IMR-90 (cell line): ENCODE data around the gene ARF3. TPM values are rescaled to one million over a fixed set of nuclear protein-coding genes. Genes with fewer than 3 reads are reported as not detected.
A peak's percentile ranks its signal among the peaks of the same experiment; 100 is the strongest.

Experiments used
- ATAC-seq: fragments of 200-7000 bp; cut with Tn5 transposase; 2 replicates; pipeline ENCODE4 v1.9.1; 2020; ENCODE audit warnings: low read depth, mild to moderate bottlenecking, moderate library complexity
- BruUV-seq: library from RNA; stranded (reverse); fragments of 400-500 nt; replicated peaks from 2 replicates; lab custom pipeline; 2021; lab: Mats Ljungman, UMichigan
- CTCF ChIA-PET: fragments of 300-600 bp; formaldehyde crosslinking; extraction: SDS; loops from one replicate; lab custom pipeline; 2021; ENCODE audit warnings: antibody characterized with exemption; lab: Yijun Ruan, JAX
- POLR2A ChIA-PET: fragments of 300-600 bp; sonication (Branson Sonifier 250); formaldehyde crosslinking; loops from one replicate; lab custom pipeline; 2022; ENCODE audit warnings: antibody characterized with exemption; ENCODE audit not compliant: unreplicated experiment; lab: Charles Lee
- DNase-seq: peaks from one replicate; pipeline ENCODE4 v3.0.0; 2013
- H2AFZ ChIP-seq: replicated peaks from 2 replicates; pipeline ENCODE3; 2013; ENCODE audit warnings: low read length, mild to moderate bottlenecking; ENCODE audit not compliant: poor library complexity
- H2AK5ac ChIP-seq: 2 replicates; pipeline ENCODE4 v1.6.1; 2013; ENCODE audit warnings: low read depth, low read length, inconsistent platforms
- H2AK9ac ChIP-seq: replicated peaks from 2 replicates; pipeline ENCODE3; 2013; ENCODE audit warnings: mild to moderate bottlenecking, low read depth, low read length, moderate library complexity; ENCODE audit not compliant: poor library complexity
- H2BK120ac ChIP-seq: 2 replicates; pipeline ENCODE4 v1.6.1; 2013; ENCODE audit warnings: low read depth, low read length, inconsistent platforms
- H2BK15ac ChIP-seq: 3 replicates; pipeline ENCODE4 v1.6.1; 2013; ENCODE audit warnings: low read depth, low read length, inconsistent platforms
- H2BK20ac ChIP-seq: 2 replicates; pipeline ENCODE4 v1.6.1; 2013; ENCODE audit warnings: low read depth, mild to moderate bottlenecking, inconsistent platforms, low read length, moderate library complexity
- H2BK5ac ChIP-seq: 2 replicates; pipeline ENCODE4 v1.6.1; 2013; ENCODE audit warnings: mild to moderate bottlenecking, low read depth, low read length, inconsistent platforms; ENCODE audit not compliant: poor library complexity, severe bottlenecking
- H3K14ac ChIP-seq: replicated peaks from 2 replicates; pipeline ENCODE4 v1.6.1; 2013; ENCODE audit warnings: low read depth, low read length, inconsistent platforms
- H3K18ac ChIP-seq: 2 replicates; pipeline ENCODE4 v1.6.1; 2013; ENCODE audit warnings: low read depth, low read length, control low read depth
- H3K23ac ChIP-seq: 2 replicates; pipeline ENCODE4 v1.6.1; 2013; ENCODE audit warnings: low read depth, low read length, inconsistent platforms
- H3K27ac ChIP-seq: 2 replicates; pipeline ENCODE4 v1.5.1; 2013; ENCODE audit warnings: mild to moderate bottlenecking, control low read depth, low read length; ENCODE audit not compliant: insufficient read depth
- H3K27me3 ChIP-seq: 2 replicates; pipeline ENCODE4 v1.6.1; 2013; ENCODE audit warnings: low read length; ENCODE audit not compliant: control insufficient read depth, insufficient read depth
- H3K36me3 ChIP-seq: 2 replicates; pipeline ENCODE4 v1.6.1; 2013; ENCODE audit warnings: low read length, mixed read lengths; ENCODE audit not compliant: control insufficient read depth, insufficient read depth
- H3K4ac ChIP-seq: 2 replicates; pipeline ENCODE4 v1.6.1; 2013; ENCODE audit warnings: low read depth, low read length, inconsistent platforms
- H3K4me1 ChIP-seq: 2 replicates; pipeline ENCODE4 v1.6.1; 2013; ENCODE audit warnings: low read length, mixed read lengths; ENCODE audit not compliant: control insufficient read depth, insufficient read depth
- H3K4me2 ChIP-seq: 2 replicates; pipeline ENCODE4 v1.6.1; 2013; ENCODE audit warnings: low read depth, mild to moderate bottlenecking, control low read depth, low read length, moderate library complexity
- H3K4me3 ChIP-seq: 2 replicates; pipeline ENCODE4 v1.5.1; 2013; ENCODE audit warnings: low read depth, mild to moderate bottlenecking, control low read depth, low read length, moderate library complexity; ENCODE audit not compliant: insufficient read depth
- H3K56ac ChIP-seq: 2 replicates; pipeline ENCODE4 v1.6.1; 2013; ENCODE audit warnings: low read length, inconsistent platforms; ENCODE audit not compliant: insufficient read depth; ENCODE audit errors: extremely low read depth
- H3K79me1 ChIP-seq, 2 experiments: 2 replicates each; pipeline ENCODE4 v1.6.1; 2013; ENCODE audit warnings: low read length in 2 of 2, inconsistent platforms in 1 of 2, low read depth in 1 of 2
- H3K9ac ChIP-seq: 2 replicates; pipeline ENCODE4 v1.6.1; 2013; ENCODE audit warnings: low read depth, low read length, control low read depth
- H3K9me1 ChIP-seq: 2 replicates; pipeline ENCODE4 v1.6.1; 2013; ENCODE audit warnings: low read length, inconsistent platforms; ENCODE audit not compliant: insufficient read depth
- H3K9me3 ChIP-seq: 2 replicates; pipeline ENCODE4 v1.6.1; 2013; ENCODE audit warnings: low read length; ENCODE audit not compliant: control insufficient read depth, insufficient read depth
- H4K20me1 ChIP-seq: 2 replicates; pipeline ENCODE4 v1.6.1; 2013; ENCODE audit warnings: low read length, inconsistent platforms; ENCODE audit not compliant: insufficient read depth
- H4K5ac ChIP-seq: 2 replicates; pipeline ENCODE4 v1.6.1; 2013; ENCODE audit warnings: mild to moderate bottlenecking, low read depth, low read length, control low read depth
- H4K8ac ChIP-seq, 2 experiments: 2 replicates each; pipeline ENCODE4 v1.6.1; 2013; ENCODE audit warnings: low read depth in 2 of 2, low read length in 2 of 2, control low read depth in 1 of 2, inconsistent platforms in 1 of 2
- H4K91ac ChIP-seq: 2 replicates; pipeline ENCODE4 v1.6.1; 2013; ENCODE audit warnings: low read depth, low read length, inconsistent platforms; ENCODE audit not compliant: insufficient read depth
- BHLHE40 ChIP-seq: fragments of 150-350 bp; IDR thresholded peaks from 2 replicates; pipeline ENCODE4 v1.6.1; 2016; ENCODE audit warnings: mild to moderate bottlenecking, low read depth, low read length
- CEBPB ChIP-seq: IDR thresholded peaks from 2 replicates; pipeline ENCODE4 v1.6.1; 2012; ENCODE audit warnings: low read depth, low read length, improper control_type of control experiment
- WGBS, 2 experiments: methylation state at CpG; one replicate each; pipeline versions ENCODE4 v1.1.5 to v1.1.7; 2013; ENCODE audit warnings: missing lambda C conversion rate in 2 of 2; ENCODE audit not compliant: insufficient read length in 1 of 2; ENCODE audit errors: extremely low coverage in 2 of 2; 5-methylcytosine and 5-hydroxymethylcytosine counted together
- dilution Hi-C: fragments of 300-500 bp; cut with HindIII; formaldehyde crosslinking; loops from one replicate; pipeline ENCODE4 v1.14.3; 2018; ENCODE audit warnings: low sequenced_read_pairs; ENCODE audit not compliant: unreplicated experiment
- in situ Hi-C: fragments of 300-500 bp; cut with MboI; formaldehyde crosslinking; loops from 3 replicates; pipeline ENCODE4 v1.14.3; 2019; ENCODE audit warnings: low sequenced_read_pairs, inconsistent platforms, mixed read lengths
- intact Hi-C: fragments of 100-400 bp; cut with micrococcal nuclease; formaldehyde crosslinking; loops from 2 replicates; pipeline ENCODE4 v1.10.0; 2022
- polyA plus RNA-seq, 3 experiments: library from polyadenylated mRNA; depleted of rRNA; stranded (reverse); fragments of >200 nt; gene quantifications; 2 replicates each; pipeline ENCODE4 v1.2.3, GENCODE V29; 2012; ENCODE audit warnings: low replicate concordance in 1 of 3
- total RNA-seq: library from RNA; depleted of rRNA; stranded (reverse); fragments of >200 nt; gene quantifications from 2 replicates; pipeline ENCODE4 v1.2.3, GENCODE V29; 2012

The ARF3 gene
- total and polyA plus RNA-seq, 2 of the 4 experiments (the other 2 are of a cell fraction), result 97.7 to 198 TPM

- Histone ChIP-seq H4K8ac (no peak overlapping the region), H3K9me3 (no peaks in the 10 kb centered on the region), H2BK15ac (no peak overlapping the region), H3K9ac (no peak overlapping the region), H3K23ac (no peak overlapping the region), H3K79me1 (no peaks in the 10 kb centered on the region), H2BK120ac (no peak overlapping the region), H3K4ac (no peak overlapping the region), H3K14ac (no peak overlapping the region), H2AFZ (no peak overlapping the region), H3K56ac (no peak overlapping the region), H2AK5ac (0 out of 2 replicates have a peak overlapping the region, but pooled peaks have one; percentile 16), H4K91ac (no peak overlapping the region), H3K36me3 (no peaks in the 10 kb centered on the region), H3K9me1 (no peaks in the 10 kb centered on the region), H4K20me1 (no peaks in the 10 kb centered on the region), H2BK5ac (no peak overlapping the region), H3K4me1 (no peaks in the 10 kb centered on the region; the same call in 1 of the 2 replicates), H4K5ac (no peak overlapping the region), H2BK20ac (no peak overlapping the region), H3K18ac (no peak overlapping the region), H2AK9ac (no peak overlapping the region), H3K4me3 (no peak overlapping the region), H3K4me2 (no peak overlapping the region), H3K27me3 (no peaks in the 10 kb centered on the region; the same call in none of the 2 replicates), H3K27ac (no peak overlapping the region)
- ATAC-seq (no peak), DNase-seq (peak; percentile 32)
- 71% methylated on average over 8 of the region's 20 CpGs; no CpG with 5 or more reads in 1 of the 2 experiments for WGBS, 2 experiments
- POLR2A ChIA-PET, result no interaction called here
- intact Hi-C loops, result no loop called here
- in situ Hi-C loops, result no loop called here
- BruUV-seq, result no TSS peak
- CTCF ChIA-PET, result interaction anchor here (0.7 to 1.6 kb wide), 5 partner anchors 9 to 33 kb away, joined by 3 to 5 read pairs (median 3); no protein-coding TSS in a partner anchor
- TF ChIP-seq BHLHE40 (no peak), CEBPB (peak; percentile 82)
- dilution Hi-C loops, result no loop called here
Observed at GRCh38 chr12:48903363-48903981, 53.8 kb downstream of the ARF3 start.
